HG03175 (cell line): ENCODE results near the gene SIRPD.
"Not testable (repeated sequence)": the region's sequence is repeated elsewhere in the genome, so short reads cannot be mapped to it uniquely, and the experiment has no call there.

Experiments
- ATAC-seq: cut with Tn5 transposase; IDR thresholded peaks from one replicate; pipeline ENCODE4 v1.9.1; 2021; ENCODE audit warnings: mild to moderate bottlenecking, moderate library complexity; ENCODE audit not compliant: unreplicated experiment

Gene SIRPD

DNA sequence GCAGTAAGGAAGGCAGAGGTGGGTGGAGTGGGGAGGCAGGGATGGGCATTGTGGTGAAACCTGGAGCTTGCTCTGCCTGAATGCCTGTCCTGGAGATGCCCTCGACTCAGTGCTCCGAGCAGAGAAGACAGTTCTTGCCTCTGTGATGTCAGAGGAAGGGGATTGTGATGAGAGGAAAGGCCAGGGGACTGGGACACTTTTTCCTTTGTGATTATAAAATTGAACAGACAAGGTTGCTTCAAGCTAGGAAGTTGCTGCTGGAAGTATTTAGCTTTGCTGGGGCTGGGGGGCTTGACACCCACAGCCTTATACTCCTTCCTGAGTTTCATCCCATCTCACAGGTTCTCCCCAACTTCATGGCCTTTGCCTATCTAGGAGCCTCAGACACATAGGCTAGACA, at the start of gene SIRPD:
TSS of gene SIRPD (minus strand) at position 101 of the 400 bp plus-strand sequence. CDS start at position 49, 52 bp downstream.
- ATAC-seq = no peak

DNA sequence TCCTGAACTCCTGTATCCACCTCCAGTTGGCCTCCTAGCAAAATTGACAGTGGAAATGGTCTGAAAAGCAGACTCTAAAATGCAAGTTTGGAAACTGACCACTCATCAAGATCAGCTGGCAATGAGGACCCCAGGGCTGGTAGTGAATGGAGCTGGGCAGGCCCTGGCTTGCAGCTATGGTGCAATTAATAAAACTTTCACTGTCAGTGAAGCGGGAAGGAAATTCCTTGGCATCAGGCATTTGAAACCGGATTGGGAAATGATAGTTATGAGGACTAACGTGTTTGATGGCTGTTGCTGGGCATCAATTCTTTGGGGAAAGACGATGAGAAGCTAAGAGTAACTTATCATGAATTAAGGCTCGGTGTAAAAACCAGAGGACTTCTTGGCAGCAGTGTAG, 43.2 kb upstream of the SIRPD start:
- no peak for ATAC-seq

DNA sequence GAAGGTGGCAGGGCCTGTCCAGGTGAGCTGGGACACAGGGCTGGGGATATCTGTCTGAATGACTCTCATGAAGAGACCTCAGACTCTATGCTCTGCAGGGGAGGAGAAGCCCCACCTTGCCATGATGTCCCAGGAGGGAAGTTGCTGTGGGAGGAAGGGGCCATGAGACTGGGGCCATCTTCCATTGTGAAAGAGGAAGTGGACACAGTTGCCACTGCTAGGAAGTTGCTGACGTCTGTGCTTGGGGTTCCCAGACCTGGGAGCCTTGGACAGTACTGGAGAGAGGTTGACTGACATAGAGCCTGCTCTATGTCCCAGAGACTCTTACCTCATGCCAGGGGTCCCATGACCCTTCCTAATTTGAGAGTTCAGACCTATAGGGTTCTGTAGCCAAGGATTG, 37.8 kb upstream of the SIRPD start:
- ATAC-seq = no peak

DNA sequence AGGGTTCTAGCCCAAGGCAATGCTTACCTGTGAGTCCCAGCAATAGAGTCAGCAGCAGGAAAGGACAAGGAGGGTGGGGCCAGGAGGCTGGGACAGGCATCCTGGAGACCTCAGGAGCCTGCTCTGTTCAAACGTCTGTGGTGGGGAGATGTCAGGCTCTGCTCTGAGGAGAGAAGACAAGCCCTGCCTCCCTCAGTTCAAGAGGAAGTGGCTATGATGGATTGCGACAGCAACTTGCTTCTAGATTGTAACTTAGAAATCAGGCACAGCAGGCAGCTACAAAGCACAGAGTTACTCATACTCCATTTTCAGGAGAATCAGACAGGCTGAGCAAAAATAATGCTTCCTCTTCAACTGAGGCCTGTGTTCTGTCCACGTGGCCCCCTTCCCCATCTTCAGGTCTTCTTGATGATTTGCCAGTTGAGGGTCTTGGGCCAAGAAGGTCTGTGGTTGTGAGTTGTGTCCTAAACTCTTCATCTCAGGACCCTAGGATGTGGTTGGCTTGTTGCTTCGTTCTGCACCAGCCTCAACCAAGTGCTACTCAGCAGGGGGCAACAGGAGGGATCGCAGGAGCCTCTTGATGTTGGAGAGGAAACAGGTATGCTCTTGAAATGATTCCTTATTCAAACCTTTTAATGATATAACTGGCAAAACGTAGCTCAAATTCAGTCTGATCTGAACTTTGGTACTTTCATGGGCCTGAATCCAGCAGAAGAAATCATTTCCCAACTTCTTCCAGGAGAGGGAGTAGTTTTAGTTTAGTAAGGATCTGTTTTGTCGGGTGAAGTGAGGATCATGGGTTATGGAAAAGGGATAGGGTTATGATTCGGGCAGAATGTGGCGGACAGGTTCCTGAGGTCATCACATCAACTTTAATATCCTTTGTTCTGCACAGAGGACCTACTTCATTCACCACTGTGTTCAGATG, 31.3 kb upstream of the SIRPD start:
- no peak for ATAC-seq

DNA sequence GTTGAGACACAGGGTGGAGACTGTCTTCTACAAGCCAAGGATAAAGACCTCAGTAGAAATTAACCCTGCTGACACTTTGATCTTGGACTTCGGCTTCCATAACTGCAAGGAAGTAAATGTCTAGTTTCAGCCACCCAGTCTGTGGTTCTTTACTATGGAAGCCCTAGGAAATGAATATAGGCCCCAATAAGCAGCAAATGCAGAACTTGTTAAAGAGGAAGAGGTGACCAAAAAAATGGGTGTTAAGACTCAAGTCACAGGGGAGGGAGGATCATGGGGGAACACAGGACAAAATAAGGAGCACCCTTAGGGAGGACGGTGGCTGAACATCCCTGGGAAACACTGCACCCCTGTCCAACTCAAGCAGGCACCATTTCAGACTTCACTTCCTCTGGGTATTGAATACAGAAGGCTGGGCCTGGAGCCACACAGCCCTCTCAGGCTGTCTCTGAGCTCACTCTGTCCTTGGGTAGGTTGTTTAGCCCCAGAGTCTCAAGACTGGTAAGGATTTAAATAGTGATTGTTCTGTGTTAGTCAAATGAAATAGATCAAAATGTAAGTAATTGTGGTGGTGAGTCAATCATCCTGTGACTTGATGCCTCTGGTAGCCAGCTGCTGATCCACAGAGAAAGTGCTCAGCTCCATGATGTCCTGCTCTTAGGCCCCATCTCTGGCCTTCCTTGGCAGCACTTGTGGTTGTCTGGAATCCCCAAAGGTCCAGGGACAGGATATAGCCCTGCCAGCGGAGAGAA, 30.5 kb upstream of the SIRPD start:
- no peak for ATAC-seq

DNA sequence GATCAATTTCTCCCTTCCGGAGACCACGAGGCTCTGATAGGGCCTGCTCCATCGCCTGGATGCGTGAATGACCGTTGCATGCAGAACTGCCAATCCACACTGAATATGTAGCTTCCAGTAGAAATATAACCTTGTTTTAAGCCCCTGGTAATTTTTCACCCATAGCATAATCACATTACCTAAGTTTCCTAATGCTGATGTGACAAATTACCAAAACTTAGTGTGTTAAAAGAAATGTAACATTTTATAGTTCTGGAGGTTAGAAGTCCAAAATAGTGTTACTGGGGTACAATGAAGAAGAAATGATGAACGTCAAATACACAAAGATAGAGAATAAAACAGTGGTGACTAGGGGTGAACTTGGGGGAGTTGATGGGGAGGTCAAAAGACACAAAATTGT, 22.0 kb upstream of the SIRPD start:
- no peak for ATAC-seq

DNA sequence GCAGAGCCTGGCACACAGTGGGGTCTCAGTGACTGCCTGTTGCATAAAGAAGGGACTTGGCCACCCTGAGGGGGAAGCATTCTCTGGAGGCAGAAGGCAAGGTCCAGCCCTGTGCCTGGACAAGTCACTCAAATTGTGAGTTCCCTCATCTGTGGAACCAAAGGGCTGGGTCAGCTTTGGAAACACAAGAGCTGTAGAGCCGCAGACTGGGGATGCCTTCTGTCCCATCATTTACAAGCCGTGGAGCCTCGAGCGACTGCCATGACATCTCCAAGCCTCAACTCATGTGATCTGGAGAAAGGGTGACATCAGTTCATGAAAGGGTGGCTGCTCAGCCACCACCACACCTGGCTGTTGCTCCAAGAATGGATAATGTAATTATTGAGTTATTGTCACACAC, 20.4 kb upstream of the SIRPD start:
- ATAC-seq = no peak

DNA sequence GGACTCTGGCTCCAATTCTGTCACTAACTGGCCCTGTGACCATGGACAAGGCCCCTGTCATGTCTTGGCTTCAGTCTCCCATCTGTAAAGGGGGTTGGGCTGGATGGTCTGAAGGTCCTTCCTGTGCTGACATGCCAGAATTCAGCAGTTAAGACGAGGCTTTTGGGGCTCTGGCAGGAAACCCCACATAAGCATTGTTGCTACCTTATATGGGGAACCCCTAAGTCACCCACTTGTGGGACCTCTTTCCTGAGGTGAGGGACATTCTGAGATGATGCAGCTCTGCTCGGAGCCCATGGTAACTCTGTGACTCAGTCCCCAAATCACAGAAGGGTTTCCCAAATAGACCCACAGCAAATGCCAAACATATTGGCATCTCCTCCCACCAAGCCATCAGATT, 19.8 kb upstream of the SIRPD start:
- ATAC-seq = not testable (repeated sequence)

DNA sequence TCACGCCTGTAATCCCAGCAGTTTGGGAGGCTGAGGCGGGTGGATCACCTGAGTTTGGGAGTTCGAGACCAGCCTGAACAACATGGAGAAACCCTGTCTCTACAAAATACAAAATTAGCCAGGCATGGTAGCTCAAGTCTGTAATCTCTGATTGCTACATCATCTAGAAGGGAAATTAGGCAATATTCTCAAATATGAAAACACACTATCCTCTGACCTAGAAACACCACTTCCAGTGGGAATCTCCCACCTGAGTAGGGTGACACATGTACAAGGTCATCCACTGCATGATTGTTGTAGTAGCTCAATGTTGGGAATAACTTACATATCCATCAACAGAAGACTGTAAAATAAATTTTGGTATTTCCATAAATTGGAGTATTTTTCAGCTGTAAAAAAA, 19.1 kb upstream of the SIRPD start:
- no peak for ATAC-seq

DNA sequence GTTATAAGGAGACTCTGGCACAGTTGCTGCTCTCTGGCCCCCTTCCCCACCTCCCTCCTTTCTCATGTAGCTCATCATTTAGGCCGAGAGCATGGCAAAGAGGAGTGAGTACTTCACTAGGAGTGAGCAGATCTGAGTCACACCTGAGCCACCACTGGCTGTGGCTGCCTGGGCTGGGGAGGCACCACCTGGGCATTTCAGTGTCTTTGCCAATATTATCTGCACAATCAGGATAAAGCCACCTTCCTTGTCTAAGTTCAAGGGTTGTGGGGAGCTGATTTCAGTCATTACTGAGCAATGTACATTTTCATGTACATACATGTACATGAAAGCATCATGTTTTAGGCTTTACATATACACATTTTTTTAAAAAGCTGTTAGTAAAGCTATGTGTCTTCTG, 18.5 kb upstream of the SIRPD start:
- not testable (repeated sequence) for ATAC-seq

DNA sequence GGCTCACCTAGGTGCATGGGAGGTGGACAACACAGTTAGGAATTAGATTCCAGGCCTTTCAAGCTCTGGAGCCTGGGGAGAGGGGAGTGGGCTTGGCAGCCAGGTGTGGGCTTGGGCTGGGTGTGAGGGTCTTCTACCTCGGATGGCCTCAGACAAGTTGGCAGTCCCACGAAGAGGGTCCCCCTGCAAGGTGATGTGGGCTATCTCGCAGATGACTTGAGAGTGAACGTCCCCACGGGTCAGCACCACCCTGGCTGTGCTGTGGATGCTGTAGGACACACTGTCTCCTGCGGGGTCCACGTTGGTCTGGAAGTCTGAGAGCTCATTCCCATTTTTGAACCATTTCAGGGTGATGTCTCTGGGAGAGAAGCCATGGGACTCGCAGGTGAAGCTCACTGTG, 14.1 kb upstream of the SIRPD start:
- ATAC-seq = not testable (repeated sequence)

DNA sequence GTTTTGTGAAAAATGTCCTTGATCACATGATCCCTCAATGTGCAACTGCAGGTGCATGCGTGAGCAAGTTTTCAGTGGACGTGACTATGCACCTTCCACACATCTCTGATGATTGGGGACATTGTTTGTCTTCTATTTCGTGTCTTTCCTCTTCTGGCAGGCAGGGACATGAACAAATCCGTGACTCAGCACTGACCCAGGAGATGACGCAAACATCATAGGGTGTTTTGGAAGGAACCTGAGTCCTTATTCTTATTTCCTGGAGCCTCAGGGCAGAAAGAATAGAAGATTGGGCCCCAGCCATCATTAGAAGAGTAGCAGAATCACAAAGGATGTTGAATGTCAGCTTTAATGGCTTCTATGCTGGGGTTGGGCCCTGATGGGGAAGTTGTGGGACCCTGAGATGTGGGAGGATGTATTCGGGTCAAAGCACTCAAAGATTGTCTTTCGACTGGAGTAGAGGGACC, 11.9 kb upstream of the SIRPD start:
- no peak for ATAC-seq

DNA sequence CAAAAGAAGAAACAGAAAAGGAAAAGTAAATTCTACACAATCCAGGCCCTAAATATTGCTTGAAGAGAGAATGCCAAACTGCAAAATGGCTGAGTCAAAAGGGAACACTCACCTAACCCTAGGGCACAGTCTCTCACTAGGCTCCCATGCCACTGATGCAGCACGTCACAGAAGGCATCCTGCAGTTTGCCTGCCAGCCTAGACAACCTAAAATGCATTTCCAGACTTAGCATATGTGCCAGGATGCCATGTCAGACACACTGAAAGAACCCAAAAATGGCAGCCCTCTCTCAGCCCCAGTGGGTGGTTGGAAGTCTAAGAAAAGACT, 10.6 kb upstream of the SIRPD start:
- no peak for ATAC-seq

DNA sequence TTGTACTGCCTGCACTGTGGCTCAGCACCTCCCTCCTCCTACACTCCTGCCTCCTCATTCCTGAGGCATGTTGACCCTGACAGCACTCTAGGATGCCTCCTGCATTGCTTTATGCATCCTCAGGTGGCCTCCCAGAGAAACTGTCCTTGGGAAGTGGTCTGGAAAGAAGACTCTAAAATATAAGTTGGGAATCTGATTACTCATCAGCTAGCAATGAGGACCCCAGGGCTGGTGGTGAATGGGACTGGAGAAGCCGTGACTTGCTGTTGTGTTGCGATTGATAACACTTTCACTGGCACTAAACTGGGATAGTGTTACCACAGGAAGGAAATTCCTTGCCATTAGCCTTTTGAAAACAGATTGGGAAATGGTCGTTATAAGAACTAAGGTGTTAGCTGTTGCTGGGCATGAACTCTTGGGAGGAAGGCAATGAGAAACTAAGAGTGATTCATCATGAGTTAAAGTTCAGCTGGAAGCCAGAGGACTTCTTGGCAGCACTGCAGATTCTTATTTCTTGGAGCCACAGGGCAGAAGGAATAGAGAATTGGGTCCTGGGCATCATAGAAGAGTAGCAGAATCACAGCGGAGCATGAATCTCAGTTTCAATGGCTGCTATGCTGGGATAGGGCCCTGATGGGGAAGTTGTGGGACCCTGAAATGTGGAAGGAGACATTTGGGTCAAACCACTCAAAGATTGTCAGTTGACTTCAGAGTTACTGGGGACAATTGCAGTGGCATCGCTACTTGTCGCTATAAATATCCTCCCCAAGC, 10.1 kb upstream of the SIRPD start:
- no peak for ATAC-seq

DNA sequence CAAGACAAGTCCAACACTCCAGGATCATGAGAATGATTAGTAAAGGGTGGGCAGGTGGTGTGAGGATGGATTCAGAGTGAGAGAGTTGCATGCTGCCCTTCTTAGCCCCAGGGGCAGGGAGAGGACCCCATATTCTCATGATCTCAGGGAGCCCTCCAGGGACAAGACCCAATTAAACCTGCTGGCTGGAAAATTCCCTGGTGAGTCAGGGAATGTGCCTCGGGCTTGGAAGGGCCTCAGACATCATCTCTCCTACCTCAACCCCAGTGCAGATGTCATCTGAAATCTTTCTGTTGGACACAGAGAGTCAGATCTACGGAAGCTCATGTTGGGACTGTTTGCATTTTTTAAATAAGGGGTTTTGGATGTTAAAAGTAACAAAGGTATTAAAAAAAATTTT, 9.2 kb upstream of the SIRPD start:
- no peak for ATAC-seq

DNA sequence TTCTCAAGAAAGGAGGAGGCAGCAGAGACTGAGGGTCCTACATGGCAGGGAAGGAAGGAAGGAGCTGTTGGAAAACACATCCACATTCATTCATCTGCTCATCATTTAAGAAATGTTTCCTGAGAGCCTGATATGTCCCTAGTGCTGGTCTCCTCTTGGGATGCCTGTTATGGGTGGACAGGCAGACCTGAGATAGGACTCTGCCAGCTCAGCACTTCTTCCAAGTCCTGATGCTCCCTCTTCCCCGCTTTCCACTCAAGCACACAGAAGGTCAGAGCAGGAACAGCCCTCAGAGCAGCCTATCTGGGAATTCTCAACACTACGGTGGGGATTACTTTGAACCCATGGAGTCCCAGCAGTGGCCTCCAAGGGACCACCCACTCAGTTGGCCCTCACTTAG, 8.0 kb upstream of the SIRPD start:
- no peak for ATAC-seq

DNA sequence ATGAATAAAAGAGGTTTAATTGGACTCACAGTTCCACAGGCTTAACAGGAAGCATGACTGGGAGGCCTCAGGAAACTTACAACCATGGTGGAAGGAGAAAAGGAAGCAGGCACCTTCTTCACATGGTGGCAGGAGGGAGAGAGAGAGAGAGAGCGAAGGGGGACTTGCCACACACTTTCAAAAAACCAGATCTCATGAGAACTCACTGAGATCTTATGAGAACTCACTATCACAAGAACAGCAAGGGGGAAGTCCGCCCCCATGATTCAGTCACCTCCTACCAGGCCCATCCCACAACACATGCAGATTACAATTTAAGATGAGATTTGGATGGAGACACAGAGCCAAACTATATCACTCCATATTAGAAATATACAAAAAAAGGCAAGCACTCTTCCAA, 6.1 kb upstream of the SIRPD start:
- no peak for ATAC-seq

DNA sequence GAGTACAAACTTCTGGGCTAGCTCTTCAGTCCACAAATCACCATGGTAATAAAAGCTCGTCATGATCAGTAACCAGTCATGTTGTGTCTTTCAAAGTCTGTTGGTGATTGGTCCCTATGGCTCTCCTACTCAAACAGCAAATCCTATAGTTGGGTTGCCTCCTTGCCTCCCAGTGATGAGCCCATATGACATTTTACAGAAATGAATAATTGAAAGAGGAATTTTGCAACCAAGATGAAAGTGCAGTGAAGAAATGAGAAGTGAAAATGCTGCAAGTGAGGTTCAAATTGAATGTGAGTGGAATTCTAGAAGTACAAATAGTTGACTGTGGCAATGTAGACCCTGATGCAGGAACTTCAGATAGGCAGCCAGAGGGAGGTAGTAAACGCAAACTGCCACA, 5.1 kb upstream of the SIRPD start:
- no peak for ATAC-seq

DNA sequence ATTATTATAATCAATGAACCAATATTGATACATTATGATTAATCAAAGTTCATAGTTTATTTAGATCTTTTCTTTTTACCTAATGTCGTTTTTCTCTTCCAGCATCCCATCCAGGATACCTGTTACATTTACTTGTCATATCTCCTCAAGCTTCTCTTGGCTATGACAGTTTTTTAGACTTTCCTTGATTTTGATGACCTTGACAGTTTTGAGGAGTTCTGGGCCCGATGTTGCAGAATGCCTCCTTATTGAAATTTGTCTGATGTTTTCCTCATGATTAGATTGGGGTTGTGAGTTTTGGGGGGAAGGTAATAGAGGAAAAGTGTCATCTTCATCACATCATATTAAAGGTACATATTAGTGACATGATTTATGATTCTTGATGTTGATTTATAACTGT, 3.8 kb upstream of the SIRPD start:
- no peak for ATAC-seq

DNA sequence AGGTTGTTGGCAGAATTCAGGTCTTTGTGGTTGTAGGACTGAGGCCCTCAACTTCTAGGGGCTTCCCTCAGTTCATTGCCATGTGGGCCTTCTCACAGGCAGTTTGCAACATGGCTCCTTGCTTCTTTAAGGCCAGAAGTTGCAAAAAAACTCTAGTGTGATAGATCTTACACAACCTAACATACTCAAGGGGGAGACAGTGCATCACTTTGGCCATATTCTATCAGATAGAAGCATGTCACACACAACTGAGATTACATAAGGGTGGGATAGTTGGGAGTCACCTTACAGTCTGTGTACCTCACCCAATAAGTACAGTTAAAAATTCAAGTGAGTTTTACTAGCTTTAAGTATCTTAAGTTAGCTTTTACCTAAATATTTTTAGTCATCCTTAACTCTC, 1.6 kb downstream of the SIRPD start:
- no peak for ATAC-seq

DNA sequence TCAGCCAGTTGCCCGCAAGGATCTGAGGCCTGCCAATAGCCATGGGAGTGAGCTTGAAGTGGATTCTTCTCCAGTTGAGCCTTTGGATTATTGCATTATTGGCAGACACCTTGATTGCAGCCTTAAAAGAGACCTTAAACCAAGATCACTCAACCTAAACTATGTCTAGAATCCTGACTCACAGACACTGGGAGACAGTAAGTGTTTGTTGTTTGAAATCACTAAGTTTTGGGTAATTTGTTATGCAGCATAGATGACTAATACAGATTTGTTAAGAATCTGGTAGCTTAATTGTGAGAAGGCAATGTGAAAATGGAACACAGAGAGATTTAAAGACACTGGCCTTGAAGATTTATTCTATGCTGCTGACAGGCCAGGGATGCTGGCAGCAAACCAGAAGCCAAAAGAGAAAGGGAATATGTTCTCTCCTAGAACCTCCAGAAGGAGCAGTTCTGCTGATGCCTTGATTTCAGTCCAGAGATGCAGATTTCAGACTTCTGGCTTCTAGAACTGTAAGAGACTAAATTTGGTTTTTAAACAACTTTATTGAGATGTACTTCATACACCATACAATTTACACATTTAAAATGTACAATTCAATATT, 17.6 kb downstream of the SIRPD start:
- no peak for ATAC-seq
